Measurements from ENCODE around the gene HOXA7.

HOXA7 gene

GRCh38 chr7:27159266-27160144 lies 3.0 kb upstream of the HOXA7 start:
- no peak for DNase-seq (ENCODE audit: low read depth)

GRCh38 chr7:27158436-27159265 lies 2.2 kb upstream of the HOXA7 start:
- no peak for DNase-seq (ENCODE audit: low read depth)

- DNase-seq (ENCODE audit: low read depth) = no peak
These were observed 1.4 kb upstream of the HOXA7 start for GRCh38 chr7:27157702-27158431.

DNA sequence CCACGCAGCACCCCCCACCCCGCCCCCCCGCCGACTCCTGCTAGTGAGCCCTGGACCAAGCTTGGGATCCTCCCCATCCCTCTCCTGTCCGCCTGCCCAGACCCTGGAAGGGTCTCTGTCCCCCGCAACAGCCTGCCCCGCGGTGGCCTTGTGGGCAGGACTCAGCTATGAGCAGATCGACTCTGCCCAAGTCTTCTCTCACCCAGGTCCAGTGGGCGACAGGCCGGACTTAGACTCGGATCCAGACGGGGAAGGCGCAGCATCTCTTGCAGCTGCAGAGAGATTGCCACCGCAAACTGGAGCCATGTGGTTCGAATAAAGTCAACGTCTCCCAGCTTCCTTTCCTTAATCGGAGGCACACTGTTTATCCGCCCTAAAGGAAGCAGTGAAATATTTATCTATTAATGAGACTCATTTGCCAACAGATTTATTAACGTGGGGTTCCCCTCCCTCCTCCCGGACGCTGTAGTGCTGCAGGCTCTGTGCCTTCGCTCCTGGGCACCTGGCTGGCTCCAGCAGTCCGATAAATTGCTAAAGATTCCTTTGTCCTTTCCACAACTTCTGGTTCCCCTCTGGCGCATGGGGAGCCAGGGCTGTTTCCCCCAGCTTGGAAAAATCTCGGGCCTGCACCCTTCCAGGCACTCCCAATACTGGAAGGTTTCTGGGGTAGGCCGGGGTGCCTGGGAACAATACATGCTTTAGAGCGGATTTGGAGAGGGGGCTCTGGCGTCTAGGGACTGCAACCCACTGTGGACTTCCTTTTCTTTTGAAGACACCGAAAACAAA lies 634 bp upstream of the HOXA7 start:
- no peak for DNase-seq (ENCODE audit: low read depth)

DNA sequence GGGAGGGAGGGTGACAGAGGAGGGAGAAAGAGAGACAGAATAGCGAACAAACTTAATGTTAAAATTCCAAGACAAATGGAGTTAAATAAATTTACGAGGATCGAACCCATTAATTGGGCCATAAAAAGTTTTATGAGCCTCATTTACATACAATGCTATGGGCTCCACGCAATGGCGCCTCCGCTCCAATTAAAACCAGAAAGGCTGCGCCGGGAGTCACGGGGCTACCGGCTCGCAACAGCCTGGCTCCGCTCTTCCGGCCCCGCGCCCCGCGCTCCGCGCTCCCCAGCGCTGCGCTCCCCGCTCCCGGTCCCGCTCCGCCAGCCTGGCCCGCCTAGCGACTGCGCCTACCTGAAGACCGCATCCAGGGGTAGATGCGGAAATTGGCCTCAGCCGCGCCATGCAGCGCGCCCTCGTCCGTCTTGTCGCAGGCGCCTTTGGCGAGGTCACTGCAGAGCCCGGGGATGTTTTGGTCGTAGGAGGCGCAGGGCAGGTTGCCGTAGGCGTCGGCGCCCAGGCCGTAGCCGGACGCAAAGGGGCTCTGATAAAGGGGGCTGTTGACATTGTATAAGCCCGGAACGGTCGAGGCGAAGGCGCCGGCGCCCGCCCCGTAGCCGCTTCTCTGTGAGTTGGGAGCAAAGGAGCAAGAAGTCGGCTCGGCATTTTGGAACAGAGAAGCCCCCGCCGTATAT lies 513 bp downstream of the HOXA7 start:
- DNase-seq (ENCODE audit: low read depth) = no peak

DNA sequence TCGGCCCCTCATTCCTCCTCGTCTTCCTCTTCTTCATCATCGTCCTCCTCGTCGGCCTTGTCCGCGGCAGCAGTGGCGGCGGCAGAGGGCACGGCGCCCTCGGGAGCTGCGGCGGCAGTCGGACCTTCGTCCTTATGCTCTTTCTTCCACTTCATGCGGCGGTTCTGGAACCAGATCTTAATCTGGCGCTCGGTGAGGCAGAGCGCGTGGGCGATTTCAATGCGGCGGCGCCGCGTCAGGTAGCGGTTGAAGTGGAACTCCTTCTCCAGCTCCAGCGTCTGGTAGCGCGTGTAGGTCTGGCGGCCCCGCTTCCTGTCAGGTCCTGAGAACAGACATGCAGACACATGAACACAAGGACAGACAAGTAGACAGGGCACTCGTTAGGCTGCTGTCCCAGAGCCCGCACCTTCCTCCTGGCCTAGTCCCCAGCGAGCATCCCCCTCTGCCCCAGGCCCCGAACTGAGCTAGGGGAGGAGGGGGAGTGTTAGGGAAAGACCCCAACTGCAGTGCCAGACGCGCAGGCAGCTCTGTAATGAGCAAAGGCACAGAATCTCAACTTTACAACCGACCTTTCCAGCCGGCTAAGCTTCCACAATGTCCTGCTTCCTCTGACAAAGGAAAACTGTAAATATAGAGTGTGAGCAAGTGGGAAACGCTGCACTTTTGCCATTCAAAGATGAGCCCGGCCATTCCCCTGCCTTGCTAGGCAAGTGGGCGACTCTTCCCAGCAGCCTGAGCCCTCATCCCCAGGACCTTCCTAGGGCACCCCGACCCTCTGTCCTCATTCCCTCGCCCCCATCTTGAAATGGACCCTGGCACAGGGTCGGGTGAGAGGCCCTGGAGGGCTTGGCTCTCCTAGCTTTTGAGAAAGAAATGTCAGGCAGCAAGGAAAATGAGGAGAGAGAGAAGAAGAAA lies 1.3 kb downstream of the HOXA7 start:
- DNase-seq (ENCODE audit: low read depth) = no peak

GRCh38 chr7:27154369-27154768 lies 2.1 kb downstream of the HOXA7 start:
- DNase-seq (ENCODE audit: low read depth) = no peak

DNA sequence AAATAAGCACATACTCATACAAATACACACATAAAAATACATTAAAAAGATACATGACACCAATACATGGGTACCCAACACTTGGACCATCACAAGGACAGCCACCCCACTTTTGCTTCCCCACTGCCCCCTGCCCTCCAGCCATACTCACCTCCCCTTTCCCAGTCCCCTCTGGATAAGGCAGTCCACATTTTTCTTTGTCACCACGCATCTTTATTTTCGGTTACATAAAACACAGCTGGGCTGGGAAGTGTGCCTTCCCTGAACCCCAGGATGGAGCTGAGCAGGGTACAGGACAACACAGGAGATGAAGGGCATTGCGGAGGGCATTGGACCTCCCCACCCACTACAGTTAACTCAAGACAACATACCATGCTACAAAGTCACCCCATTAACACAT lies 2.9 kb downstream of the HOXA7 start:
- no peak for DNase-seq (ENCODE audit: low read depth)

GRCh38 chr7:27152816-27153442 lies 3.5 kb downstream of the HOXA7 start:
- no peak for DNase-seq (ENCODE audit: low read depth)

DNA sequence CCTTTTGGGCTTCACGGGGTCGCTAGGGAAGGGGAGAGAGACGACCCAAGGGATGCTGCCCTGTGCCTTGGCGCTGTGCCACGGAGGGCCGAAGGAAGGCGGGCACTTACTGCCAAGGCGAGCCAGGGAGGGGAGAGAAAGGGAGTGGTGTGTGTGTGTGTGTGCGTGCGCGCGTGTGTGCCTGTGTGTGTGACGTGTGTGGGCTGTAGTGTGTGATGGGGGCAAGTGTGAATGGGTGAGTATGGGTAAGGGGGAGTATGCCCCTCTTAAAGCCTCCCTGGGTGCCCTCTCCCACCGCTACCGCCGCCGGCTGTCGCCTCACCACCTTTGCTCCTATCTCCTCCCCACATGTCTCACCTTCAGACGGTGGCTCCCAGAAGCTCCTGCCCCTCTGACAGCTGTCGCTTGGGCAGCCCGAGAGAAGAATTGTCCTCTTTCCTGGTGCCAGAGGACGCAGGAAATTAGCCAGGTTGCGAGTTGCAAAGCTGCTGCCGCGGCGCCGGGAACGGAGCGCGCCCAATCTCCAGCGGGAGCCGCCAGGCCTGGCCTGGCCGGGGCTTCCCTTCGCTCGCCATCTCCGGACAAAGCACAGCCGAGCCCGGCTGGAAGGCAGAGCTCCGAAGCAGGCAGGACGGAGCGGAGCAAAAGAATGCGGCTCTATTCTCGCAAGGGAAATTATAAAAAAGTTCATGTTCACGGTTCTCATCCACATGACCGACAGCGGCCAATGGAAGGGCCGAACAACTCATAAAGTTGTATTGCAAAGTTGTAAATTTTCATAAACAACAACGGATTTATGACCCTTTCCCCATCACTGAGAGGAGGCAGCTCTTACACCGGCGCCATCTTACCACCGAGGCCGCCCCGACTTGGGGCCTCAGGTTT lies 4.3 kb downstream of the HOXA7 start, which contains the start of gene HOXA3:
HOXA3 (minus strand) TSS at position 653 of the 885 bp plus-strand sequence. CDS start 41,943 bp downstream, outside the sequence.
- no peak for DNase-seq (ENCODE audit: low read depth)

DNA sequence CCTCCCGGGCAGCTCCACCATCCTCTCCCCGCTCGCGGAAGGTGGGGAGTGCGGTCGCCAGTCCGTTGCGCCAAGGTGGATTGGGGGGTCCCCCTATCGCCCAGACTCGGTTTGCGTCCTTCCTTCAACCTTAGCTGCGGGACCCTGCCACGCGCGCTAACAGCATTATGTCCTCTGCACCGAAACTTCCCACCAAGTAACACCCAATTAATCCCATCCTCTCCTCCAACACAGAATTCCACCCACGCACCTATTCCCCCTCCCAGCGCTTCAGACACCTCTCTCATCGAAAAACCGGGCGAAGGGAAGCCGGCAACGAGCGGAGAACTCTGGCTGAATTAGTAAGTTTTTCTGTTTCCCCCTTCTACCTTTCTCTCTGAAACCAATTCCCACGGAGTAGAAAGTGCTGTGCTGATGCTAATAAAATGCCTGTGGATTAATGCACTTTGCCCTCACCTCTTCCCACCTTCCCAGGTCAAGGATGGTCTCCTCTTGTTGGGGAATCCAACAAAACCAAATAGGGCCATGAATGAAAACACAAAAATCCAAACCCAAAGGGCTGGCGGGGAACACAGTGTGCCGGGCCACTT lies 5.0 kb downstream of the HOXA7 start:
- DNase-seq (ENCODE audit: low read depth) = no peak

- DNase-seq (ENCODE audit: low read depth) = no peak
These were observed 5.7 kb downstream of the HOXA7 start for GRCh38 chr7:27150568-27151340.

- DNase-seq (ENCODE audit: low read depth) = no peak
These were observed 6.5 kb downstream of the HOXA7 start for GRCh38 chr7:27149842-27150567.

GRCh38 chr7:27148756-27149641 lies 7.5 kb downstream of the HOXA7 start:
- DNase-seq (ENCODE audit: low read depth) = no peak

DNA sequence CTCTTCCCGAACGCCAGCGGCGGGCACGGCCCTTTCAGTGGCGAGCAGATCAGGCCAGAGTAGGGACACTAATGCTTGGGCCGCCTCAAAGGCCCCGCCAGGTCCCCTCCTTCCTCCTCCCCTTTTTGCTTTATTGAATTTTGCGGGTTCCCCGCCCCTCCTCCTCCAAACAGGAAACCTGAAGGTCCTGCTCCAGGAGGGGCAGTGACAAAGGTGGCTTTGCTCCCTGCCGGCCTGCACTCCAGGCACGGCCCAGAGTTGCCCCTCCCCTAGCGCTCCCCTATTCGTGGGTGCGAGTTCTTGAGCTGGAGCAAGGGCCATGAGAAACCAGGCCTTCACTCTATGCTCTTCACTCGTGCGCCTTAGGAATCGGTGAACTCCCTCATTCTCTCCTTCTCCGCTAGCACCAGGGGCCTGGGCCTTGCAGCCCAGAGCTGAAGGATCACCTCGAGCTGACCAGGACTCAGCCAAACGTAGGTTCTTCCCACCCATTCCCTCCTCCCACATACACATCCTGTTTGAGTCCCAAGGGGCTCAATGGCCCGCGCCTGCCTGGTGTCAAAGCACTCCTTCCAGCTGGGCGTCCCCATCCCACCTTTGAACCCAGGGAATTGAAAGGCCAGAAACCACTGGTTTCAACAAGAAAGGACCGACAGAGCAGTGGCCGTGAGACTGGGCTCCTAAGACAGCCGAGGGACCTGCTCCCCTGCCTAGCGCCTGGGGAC lies 8.3 kb downstream of the HOXA7 start:
- DNase-seq (ENCODE audit: low read depth) = no peak
